Stomach (tissue), 4 donors: Measurements from ENCODE around the gene MET.

Source experiments
- CTCF ChIP-seq, 7 experiments: fragments of 450-650 bp in 4 of 7; fragments of 200-600 bp in 3 of 7; sonication (generic) in 3 of 7; IDR thresholded peaks; one replicate each; pipeline ENCODE4 v1.5.1; 2016 to 2019; ENCODE audit warnings: antibody characterized with exemption in 7 of 7, control low read depth in 2 of 7, mild to moderate bottlenecking in 1 of 7
- EP300 ChIP-seq: sonication (generic); formaldehyde crosslinking; IDR thresholded peaks from one replicate; pipeline ENCODE4 v1.6.1; 2017; ENCODE audit warnings: antibody characterized with exemption
- POLR2A ChIP-seq, 4 donors: fragments of 450-650 bp; IDR thresholded peaks; one replicate each; pipeline ENCODE4 v1.6.1; 2016; ENCODE audit warnings: antibody characterized with exemption in 4 of 4, control low read depth in 2 of 4, mild to moderate bottlenecking in 1 of 4, moderate library complexity in 1 of 4

- TF ChIP-seq CTCF (IDR thresholded peaks at IDR 0.05) (no peak), EP300 (no peak), POLR2A (IDR thresholded peaks at IDR 0.05) (no peak)
Measured at GRCh38 chr7:116736927-116737715, 65.1 kb downstream of the MET start.
